ENCODE measurements around the gene ASB5. TPM values are rescaled to one million over a fixed set of nuclear protein-coding genes. Genes with fewer than 3 reads are reported as not detected.

ASB5 gene
- total RNA-seq, 1 experiment from 2014 or later, result 0.57 TPM

DNA sequence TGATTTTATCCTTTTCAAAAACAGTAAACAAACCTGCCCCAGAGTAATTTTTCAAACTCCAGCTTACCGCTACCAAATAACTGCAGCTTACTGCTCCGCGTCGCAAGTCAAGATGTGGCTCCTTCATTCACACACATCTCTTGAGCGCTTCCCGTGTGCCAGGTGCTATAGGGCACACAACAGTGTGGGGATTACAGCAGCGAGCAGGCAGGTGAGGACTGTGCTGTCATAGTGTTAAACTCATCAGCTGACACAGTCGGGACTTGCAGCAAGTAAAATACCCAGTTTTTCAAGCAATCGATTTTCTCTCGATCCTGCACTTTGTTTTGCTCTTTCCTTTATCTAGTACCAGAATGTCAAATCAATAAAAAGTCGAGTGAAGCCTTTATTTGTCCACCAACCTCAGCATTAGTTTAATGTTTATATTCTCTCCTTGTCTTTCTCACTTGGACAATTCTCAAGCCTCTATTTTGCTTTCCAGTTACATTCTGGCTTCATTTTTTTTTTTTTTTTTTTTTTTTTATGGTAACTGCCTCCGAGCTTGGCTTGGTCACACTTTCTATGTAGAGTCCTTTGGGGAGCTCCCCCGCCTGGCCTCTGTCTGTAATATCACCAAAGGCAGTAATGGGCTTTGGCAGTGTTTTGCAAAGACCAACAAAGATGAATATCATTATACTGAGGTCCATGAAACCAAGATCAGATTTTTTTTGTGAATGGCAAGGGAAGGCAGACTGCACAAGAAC lies 8.3 kb upstream of the ASB5 start:
- peak; percentile 67 for DNase-seq (ENCODE audit: low read depth)

DNA sequence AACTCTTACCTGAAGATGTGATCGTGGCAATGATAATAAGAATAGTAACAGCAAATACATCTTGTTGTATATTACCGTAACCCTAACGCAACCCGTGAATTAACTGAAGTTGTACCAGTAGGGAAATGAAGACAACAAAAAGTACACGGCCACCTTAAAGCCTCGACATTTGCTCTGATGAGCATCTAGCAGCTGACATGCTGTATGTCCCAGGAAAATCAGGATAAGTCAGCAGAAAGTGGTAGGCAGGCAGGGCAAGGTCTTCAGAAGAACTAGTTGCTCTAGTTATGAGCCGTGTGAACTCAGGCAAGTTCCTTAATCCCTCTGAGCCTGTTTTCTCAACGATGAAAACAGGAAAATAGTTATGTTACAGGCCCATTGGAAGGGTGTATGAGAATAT lies 7.7 kb upstream of the ASB5 start:
- DNase-seq (ENCODE audit: low read depth), result no peak

DNA sequence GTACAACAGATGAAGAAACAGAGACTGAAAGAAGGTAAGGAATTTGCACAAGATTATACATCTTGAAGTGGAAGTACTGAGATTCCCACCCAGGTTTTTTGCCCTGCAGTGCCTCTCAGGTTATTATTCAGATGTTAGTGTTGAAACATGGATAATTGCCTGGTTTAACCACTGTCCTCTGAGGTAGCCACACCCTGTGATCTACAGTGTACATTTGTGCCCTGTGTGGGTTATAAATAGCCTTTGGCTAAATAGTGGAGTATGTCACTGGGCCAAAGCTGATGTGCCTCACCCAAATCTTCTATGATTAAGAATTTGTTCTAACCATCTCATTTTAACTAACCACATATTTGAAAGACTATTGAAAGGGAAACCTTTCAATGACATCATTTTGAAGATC lies 5.4 kb upstream of the ASB5 start:
- peak; percentile 84 for DNase-seq (ENCODE audit: low read depth)

DNA sequence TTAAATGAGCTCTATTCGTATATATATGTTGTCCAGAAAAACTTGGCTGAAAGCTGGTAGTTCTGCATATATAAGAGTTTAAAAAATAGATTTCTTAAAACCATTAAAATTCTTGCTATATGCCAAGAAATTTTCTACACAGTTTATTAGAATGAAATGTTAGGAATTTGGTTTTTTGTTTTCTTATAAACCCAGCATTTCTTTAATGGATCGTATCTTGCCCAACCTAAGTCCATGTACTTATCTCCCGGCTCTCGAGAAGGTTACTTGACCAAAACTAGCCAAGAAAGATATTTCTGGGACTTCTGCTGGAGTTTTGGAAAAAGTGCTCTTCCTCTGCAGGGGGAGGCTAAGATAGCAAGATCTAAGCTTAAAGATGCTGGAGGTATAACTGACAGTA lies 4.7 kb upstream of the ASB5 start:
- DNase-seq (ENCODE audit: low read depth), result no peak

DNA sequence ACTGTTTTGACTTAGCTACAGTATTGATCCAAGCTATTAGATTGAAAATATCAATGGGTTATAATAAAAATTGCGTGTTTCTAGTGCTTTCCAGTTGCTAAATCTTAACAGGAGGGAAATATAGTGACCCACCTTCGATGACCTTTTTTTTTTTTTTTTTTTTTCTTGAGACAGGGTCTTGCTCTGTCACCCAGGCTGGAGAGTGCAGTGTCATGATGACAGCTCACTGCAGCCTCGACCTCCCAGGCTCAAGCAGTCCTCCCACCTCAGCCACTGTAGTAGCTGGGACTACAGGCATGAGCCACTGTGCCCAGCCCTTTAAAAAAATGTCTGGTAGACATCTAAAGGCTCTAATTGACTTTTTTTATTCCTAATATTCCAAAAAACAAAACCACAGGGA lies 3.8 kb upstream of the ASB5 start:
- DNase-seq (ENCODE audit: low read depth), result no peak

DNA sequence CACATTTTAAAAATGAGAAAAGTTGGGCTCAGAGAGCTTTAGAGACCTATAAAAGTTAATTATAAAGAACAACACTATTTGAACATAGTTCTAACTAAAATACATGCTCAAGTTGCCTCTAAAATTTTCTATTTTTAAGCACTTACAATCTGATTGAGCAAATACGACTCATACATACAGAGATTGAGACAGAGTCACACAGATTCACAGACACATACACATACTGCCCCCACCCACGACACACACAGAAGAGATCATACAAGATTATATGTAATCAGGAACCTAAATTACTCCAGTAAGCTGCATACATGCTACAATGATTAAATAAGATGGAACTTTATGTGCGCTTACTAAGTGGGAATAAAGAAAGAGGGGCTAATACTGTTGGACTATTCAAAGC lies 2.7 kb upstream of the ASB5 start:
- DNase-seq (ENCODE audit: low read depth), result peak; percentile 20

DNA sequence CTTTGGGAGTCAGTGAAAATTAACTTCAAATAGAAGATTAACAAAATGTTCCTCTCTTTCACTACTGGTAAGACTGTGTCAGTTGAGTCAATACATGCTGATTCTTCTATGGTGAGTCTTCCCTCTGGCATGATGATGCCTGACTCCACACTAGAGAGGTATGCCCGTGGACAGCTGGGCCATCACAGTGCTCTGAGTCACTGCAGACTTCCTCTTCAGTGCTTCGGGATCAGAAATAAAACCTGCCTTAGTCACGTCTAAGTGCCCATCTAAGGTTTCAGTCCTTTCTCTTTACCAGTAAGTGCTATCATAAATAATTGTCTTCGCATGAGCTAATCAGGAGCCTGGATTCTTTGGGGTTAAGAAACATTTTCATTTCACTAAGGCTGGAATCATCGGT lies 1.6 kb upstream of the ASB5 start:
- peak; percentile 98 for DNase-seq (ENCODE audit: low read depth)

DNA sequence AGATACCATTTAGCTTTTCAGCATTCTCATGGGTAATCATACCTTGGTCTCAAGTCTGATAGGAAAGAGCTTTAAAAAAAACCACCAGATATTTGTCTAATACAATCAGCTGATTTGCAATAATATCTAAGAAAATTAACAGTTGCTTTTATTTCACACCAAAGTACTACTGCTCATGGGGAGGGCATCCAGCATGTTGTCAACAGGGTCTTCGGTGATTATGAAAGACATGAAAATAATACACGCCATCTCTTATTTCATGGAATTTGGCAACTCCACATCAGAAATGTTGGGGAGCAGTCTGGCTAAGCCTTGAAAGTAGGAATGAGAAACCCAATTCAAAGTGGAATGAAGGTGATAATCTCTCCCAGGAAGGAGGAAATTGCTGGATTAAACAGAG lies 3.0 kb downstream of the ASB5 start:
- no peak for DNase-seq (ENCODE audit: low read depth)

DNA sequence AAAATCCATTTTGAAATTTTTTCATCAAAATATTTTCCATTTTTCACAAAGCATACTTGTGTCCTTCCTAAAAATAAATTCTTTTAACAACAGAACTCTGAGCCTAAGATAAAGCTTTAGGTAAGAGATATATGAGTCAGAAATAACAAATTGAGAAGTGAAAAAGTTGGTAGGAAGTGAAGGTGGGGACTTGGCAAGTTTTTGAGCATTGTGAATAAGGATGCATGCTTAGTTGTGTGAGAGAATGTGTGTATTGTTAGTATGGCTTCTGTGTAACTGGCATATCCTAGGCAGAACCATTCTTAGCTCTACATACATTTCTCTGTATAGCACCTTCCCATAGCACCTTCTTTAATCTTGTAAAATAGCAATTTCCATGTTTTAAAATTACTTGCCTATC lies 6.8 kb downstream of the ASB5 start:
- DNase-seq (ENCODE audit: low read depth), result no peak

DNA sequence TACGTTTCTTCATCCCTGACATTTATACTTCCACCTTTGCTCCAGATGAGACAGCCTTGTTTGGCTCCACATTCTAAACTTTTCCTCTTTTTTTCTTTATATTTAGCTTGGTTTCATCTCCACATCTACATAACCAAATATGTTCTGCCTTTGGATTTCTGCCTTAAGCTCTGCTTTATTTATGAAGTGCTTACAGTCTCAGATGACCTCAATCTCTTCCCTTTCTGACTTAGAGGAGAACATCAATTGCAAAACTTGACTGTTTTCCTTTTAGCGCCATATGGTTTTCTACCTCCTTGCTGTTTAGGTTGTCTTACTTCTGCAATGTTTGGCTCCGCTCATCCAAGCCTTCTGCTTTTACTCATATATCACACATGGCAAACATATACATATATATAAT lies 7.5 kb downstream of the ASB5 start:
- DNase-seq (ENCODE audit: low read depth), result no peak

DNA sequence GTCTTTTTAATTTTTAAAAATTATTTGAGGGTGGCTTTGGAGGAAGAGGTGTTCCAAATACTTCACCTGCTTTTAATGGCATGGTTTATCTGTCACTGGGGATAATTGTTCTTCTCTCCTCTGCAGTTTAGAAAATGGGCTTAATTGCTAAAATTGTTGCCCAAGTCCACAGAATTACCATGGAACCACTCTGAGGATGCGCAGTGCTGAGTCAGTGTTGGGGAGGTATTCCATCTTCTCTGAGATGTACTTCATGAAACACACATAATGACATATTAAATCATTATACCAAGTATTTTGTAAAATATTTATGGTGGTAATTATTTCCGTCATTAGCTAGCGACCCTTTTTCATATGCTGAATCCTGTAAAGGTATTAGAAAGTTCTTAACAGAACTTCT lies 8.0 kb downstream of the ASB5 start:
- no peak for DNase-seq (ENCODE audit: low read depth)

DNA sequence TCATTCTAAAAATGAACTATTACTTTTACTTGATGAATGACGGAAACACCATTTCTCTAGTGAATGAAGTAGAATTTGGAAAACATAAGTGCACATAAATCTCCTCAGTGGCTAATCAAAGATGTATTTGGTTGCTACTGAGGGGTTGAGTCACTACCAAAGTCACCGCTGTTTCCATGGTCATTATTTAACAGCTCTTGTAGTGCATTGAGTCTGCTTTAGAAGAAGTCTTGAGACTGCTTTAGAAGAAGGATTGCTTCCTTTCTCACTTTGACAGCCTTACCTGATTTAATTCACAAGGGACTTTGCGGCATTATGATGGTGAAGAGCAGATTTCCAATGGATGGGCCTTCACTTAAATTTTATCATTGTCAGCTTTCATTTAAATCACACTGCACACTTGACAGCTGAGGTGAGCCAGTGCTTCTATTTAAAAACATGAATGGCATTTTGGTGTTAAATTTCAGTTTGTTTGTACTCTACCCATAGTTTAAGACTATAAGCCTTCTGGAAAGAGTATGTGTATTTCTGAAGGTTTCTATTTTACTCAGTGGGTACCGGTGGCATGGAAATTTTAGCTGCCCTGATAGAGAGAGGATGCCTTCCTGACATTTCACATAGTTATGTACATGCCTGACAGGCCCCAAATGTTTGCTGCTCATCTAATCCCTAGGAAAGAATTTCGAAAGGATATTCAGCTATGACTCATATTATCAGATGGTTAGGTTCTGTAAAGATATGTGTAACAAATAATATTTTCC lies 9.5 kb downstream of the ASB5 start:
- DNase-seq (ENCODE audit: low read depth), result peak; percentile 62

DNA sequence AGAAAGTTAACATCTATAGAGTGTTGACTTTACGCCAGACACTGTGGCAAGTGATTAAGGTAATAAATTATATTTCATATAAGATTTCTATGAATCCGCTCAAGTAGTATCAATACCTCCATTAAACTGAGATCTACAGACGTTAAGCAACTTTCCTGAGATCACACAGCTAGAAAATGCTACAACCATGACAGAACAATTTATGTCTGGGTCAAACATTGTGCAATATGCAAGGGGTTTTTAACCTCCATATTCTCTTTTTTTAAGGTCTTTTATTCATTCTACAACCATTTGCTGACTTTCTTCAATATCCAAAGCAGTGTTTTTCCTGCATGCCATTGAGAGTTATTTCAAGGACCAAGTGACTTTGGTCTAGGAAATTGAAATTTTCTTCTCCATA lies 10.9 kb downstream of the ASB5 start:
- no peak for DNase-seq (ENCODE audit: low read depth)

DNA sequence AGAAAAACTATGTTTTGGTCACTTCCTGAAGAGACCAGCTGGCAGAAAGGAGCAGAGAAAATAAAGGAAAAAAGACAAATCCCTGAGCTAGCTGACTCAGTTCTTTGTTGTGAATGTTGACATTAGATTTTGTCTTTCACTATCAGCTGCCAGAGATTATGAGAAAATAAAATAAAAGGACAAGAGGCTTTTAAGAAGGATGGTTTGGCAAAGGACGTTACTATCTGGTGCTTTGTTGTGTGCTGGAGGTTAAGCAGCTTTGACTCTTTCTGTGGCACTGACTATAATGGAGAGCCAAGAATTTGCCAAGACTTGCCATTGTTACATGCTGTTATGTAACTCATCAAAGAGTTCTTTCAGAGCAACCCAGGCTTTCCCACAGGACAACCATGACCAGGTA lies 12.1 kb downstream of the ASB5 start:
- DNase-seq (ENCODE audit: low read depth), result no peak

DNA sequence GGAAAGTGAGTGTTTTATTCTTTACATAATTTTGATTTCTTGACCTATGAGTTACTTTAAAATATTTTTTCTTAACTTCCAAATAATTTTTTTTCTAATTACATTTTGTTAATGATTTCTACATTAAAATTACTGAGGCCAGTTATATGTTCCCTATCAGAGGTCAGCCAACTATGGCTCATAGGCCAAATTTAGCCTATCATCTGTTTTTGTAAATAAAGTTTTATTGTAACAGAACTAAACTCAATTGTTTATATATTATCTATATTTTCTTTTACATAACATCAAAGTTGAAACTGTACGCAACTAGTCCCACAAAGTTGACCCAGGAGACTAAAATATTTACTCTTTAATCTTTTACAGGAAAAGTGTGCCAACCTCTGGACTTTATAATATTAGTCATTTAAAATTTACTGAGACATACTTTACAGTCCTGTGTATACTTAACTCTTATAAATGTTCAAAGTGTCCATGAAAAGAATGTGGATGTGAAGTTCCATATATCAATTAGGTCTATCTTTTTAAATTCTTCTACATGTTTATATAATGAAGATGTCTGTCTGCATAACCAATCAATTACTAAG lies 26.2 kb downstream of the ASB5 start:
- DNase-seq (ENCODE audit: low read depth), result no peak

DNA sequence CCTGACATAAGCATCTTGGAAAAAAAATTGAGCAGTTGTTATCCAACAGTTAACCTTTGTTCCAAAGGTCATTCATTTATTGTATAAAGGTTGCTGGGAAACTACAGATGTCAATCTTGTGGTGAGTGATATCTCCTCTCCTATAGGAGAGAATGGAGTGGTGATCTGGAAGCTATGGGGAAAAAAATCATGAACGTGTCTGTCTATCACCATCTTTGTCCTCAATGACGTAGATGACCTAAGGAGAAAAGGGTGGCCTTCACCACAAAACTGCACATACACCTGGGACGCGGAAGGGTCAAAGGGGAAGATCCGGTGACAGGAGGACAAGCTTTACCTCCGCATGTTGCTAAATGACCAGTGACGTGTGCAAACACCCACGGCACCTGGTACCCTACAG lies 27.3 kb downstream of the ASB5 start:
- no peak for DNase-seq (ENCODE audit: low read depth)

DNA sequence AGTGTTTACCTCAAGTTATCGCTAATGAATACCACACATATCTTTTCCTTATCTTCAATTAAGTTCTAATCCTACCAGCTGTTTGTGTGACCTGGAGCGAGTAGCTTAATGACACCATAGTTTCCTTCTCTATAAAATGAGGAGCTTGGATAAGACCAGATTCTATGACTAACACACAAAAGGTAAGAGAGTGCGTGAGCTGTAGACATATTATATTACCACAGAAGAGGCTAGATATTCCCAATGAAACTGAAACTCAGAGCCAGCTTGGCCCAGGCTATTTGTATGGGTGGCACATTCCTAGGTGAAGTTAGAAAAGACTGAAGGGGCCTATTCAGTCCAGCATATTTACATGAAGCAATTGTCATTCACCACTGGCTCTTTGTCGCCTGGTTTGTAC lies 30.2 kb downstream of the ASB5 start:
- peak; percentile 72 for DNase-seq (ENCODE audit: low read depth)

DNA sequence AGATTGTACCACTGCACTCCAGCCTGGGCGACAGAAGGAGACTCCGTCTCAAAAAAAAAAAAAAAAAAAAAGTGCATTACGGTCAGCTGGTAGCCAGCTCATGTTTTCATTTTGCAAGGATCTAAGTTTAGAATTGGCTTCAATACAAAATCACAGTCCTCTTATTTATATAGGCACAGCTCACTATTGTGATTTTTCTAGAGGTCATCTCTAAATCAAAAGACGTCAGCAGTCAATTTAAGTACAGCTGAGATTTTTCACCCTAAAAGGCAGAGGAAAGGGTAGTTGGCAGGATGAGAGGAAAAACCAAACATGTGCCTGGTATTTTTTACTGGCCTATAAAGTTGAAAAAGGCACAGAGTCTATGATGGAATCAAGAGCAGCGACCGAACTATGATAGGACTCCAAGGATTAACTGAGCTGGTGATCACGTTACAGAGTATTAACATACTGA lies 30.8 kb downstream of the ASB5 start:
- DNase-seq (ENCODE audit: low read depth), result peak; percentile 76

DNA sequence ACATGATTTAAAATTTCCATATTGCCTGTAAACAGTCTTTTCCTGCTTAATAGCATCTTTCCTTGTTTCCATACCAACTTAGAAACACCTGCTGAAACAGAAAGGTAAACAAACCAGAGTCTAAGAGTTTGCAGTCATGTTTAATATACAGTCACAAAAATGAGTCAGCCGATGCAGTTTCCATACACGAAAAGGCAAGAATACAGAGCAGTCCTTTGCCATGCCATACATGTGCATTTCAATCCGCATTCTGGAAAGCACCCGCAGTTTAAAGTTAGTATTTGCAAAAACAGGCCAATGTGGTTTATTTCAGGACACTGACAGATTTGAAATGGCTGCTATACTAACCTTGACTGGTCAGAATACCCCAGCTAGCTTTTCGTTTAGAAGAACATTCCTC lies 32.1 kb downstream of the ASB5 start:
- peak; percentile 22 for DNase-seq (ENCODE audit: low read depth)

DNA sequence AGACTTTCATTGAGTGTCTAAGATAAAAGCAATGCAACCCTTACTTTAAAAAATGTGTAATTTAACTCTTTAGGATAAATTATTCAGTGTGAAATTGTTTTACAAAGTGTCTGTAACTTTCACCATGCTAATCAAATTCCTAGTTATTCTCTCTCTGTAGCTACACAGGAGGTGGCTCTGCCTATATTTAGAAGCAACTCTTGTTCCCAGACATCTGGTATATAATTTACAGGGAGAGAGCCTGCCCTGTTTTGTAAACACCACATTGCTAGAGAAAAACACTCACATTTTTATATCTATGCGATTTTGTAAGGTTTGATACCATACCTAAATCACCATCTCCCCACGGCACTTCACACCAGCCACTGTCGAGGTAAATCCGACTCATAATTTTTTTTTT lies 38.2 kb downstream of the ASB5 start:
- DNase-seq (ENCODE audit: low read depth), result no peak

DNA sequence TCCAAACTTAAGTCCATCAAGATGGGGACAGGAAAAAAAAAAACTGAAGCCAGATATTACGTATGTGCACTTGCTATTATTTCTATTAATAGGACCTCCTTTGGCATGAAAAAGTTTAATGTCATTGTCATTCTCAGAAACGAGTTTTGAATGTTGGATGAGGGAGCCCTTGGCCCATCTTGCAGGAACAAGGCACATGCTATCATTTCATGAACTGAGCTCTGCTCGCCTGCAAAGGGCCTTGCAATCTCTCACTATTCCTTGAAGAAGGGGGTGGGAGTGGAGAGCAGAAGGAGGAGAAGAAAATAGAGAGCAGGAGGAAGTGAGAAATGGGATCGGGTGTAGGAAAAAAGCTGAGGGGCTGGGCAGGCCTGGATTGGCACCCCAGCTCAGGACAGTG lies 39.4 kb downstream of the ASB5 start:
- DNase-seq (ENCODE audit: low read depth), result no peak

DNA sequence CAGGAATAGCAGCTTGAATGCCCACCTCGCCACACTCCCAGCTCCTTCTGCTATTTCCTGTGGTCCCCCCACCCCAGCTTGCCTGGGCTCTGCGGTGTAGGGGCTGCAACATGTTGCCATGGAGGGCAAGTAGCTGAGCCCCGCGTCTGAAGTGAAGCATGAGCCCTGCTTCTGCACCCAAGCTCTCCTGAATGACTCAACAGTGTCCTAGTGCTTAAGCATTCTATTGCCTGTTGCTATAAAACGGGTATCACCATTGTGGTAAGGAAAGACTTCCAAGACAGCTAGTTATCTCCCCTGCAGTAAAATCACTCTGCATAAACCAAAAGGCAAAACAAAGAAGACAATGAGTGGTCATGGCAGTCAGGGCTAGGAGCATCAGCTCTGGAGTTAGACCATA lies 42.3 kb downstream of the ASB5 start:
- peak; percentile 66 for DNase-seq (ENCODE audit: low read depth)

DNA sequence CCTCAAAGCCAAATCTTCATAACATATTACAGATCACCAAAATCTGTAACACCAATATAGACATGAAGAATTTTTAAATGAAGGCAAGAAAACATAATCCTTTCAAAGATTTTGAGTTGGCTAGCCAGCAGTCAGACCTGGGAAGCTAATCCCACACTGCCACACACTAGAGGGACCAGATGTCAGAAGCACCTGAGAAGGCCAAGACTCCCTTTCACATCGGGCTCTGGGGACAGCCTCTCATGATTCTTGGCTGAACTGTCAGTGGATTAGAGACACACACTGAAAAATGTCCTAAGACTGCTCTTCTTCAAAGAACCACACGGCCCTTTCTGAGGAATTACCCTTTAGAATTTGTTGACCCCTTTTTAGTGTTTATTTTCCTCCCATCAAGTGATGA lies 45.5 kb downstream of the ASB5 start:
- DNase-seq (ENCODE audit: low read depth), result no peak
